Thyroid gland (tissue), 4 donors: ENCODE measurements around the gene EMX1. TPM values are rescaled to one million over a fixed set of nuclear protein-coding genes. Genes with fewer than 3 reads are reported as not detected.

Experiments
- DNase-seq, 2 donors: peaks; one replicate each; pipeline ENCODE4 v3.0.0-alpha.2; 2019
- H3K27ac ChIP-seq, 3 donors: fragments of 200-600 bp; sonication (generic); 1 replicate in 2 of 3; 2 replicates in 1 of 3; pipeline ENCODE4 v1.5.1; 2016 to 2019; ENCODE audit warnings: mild to moderate bottlenecking in 1 of 3, moderate library complexity in 1 of 3
- H3K27me3 ChIP-seq: fragments of 200-600 bp; sonication (generic); one replicate; pipeline ENCODE4 v1.5.1; 2019
- H3K36me3 ChIP-seq, 2 donors: fragments of 200-600 bp; sonication (generic); one replicate each; pipeline ENCODE4 v1.5.1; 2016 to 2019
- H3K4me1 ChIP-seq, 2 donors: fragments of 200-600 bp; sonication (generic); one replicate each; pipeline ENCODE4 v1.5.1; 2017 to 2019
- H3K4me3 ChIP-seq, 3 donors: fragments of 200-600 bp; sonication (generic); replicated peaks in 1 of 3; 1 replicate in 2 of 3; 2 replicates in 1 of 3; pipeline ENCODE4 v1.5.1; 2016; ENCODE audit warnings: mild to moderate bottlenecking in 1 of 3
- H3K9me3 ChIP-seq: fragments of 200-600 bp; sonication (generic); one replicate; pipeline ENCODE4 v1.5.1; 2017
- POLR2A ChIP-seq, 2 donors: fragments of 450-650 bp; IDR thresholded peaks; one replicate each; pipeline ENCODE4 v1.6.1; 2017; ENCODE audit warnings: antibody characterized with exemption in 2 of 2, mild to moderate bottlenecking in 2 of 2, moderate library complexity in 1 of 2
- WGBS, 2 donors: methylation state at CpG; one replicate each; pipeline ENCODE4 v1.1.5; 2017; 5-methylcytosine and 5-hydroxymethylcytosine counted together
- intact Hi-C: fragments of 100-400 bp; cut with DNase I; formaldehyde crosslinking; loops from one replicate; pipeline ENCODE4 v1.15.1; 2023
- total RNA-seq, 4 donors: library from RNA; depleted of rRNA; stranded (reverse); fragments of >200 nt; gene quantifications; one replicate each; pipeline ENCODE4 v1.2.3, GENCODE V29; 2016
- TF ChIP-seq, protein P1 (sequence below), 6 experiments: fragments of 200-600 bp in 3 of 6; fragments of 450-650 bp in 3 of 6; sonication (generic) in 3 of 6; IDR thresholded peaks; one replicate each; pipeline ENCODE4 v1.5.1; 2016 to 2019; ENCODE audit warnings: antibody characterized with exemption in 6 of 6, mild to moderate bottlenecking in 2 of 6, inconsistent platforms in 1 of 6, moderate library complexity in 1 of 6

The EMX1 gene
- total RNA-seq = under 1 TPM in 1 of 4 donors, not detected in 3; 0.22 TPM

DNA sequence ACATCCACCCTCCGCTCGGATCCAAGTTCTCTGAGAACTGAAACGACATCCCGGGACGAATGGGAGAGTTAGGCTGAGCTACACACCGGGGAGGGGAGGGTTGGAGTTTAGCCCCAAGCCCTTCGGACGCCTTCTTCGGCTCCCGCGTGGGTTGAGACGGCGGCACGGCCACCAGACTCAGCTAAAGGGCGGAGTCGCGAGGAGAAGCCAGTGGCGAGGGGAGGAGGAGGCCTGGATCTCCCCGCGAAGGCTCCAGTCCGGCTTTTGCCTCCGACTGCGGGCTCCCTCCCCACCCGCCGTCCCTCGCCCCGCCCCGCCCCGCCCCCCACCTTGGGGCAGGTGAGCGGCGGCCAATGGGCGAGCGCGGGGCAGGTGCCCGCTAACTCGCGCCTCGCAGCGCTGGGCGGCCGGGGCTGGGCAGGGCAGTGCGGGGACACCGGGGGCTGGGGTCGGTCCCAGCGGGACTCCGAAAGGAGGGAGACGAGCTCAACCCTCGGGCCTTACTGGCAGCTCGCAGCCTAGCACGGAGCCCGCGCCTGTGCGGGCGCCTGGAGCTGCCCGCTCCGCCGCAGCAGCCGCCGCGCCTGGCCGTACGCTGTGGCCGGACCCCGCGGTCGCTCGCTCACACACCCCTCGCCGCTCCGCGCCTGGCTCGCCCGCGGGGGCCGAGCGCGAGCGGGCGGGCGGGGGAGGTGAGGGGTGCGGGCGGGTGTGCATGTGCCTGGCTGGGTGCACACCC is at the start of gene EMX1:
EMX1 (plus strand) TSS at position 382 of the 739 bp plus-strand sequence; CDS start at position 716, 334 bp downstream.
- H3K27ac ChIP-seq = no peak within 1 kb of the TSS
- TF ChIP-seq, protein P1, sequence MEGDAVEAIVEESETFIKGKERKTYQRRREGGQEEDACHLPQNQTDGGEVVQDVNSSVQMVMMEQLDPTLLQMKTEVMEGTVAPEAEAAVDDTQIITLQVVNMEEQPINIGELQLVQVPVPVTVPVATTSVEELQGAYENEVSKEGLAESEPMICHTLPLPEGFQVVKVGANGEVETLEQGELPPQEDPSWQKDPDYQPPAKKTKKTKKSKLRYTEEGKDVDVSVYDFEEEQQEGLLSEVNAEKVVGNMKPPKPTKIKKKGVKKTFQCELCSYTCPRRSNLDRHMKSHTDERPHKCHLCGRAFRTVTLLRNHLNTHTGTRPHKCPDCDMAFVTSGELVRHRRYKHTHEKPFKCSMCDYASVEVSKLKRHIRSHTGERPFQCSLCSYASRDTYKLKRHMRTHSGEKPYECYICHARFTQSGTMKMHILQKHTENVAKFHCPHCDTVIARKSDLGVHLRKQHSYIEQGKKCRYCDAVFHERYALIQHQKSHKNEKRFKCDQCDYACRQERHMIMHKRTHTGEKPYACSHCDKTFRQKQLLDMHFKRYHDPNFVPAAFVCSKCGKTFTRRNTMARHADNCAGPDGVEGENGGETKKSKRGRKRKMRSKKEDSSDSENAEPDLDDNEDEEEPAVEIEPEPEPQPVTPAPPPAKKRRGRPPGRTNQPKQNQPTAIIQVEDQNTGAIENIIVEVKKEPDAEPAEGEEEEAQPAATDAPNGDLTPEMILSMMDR (IDR thresholded peaks at IDR 0.05) = no peak
- no peak for TF ChIP-seq POLR2A (IDR thresholded peaks at IDR 0.05)
- WGBS, 2 donors = 0 to 3% methylated on average over 18 to 39 of the region's 82 CpGs
- no peaks in the 10 kb centered on the region for H3K9me3 ChIP-seq
- peak within 1 kb of the TSS in 2 of 3 donors; percentile 6 to 33 for H3K4me3 ChIP-seq
- H3K27me3 ChIP-seq = peaks cover 69% of the 10 kb centered on the region
- no peaks in the 10 kb centered on the region for H3K36me3 ChIP-seq
- peaks cover 38 to 51% of the 10 kb centered on the region in 2 donors for H3K4me1 ChIP-seq
- intact Hi-C loops = no loop called here
- peak; percentile 73 to 74 for DNase-seq

DNA sequence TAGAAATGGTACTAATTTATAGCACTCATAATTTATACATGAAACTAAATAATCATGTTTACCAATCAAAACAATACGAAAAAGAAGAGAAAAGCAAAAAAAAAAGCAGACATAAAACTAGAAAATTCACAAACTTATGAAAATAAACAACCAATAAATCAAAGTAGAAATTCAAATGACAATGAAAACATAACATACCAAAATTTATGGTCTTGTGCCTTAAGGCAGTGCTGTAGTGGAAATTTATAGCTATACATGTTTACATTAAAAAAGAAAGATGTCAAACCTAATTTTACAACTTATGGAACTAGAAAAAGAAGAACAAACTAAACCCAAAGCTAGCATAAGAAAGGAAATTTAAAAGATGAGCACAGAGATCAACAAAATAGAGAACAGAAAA is 46.3 kb upstream of the EMX1 start:
- H3K4me3 ChIP-seq = no peak overlapping the region
- no peak overlapping the region for H3K27ac ChIP-seq
- no peaks in the 10 kb centered on the region for H3K36me3 ChIP-seq
- no peaks in the 10 kb centered on the region for H3K9me3 ChIP-seq
- DNase-seq = no peak
- TF ChIP-seq, protein P1 (IDR thresholded peaks at IDR 0.05) = no peak
- TF ChIP-seq POLR2A (IDR thresholded peaks at IDR 0.05) = no peak
- H3K4me1 ChIP-seq = no peaks in the 10 kb centered on the region
- intact Hi-C loops = no loop called here
- no peaks in the 10 kb centered on the region for H3K27me3 ChIP-seq
- WGBS, 2 donors = 60% methylated on average over 1 of the region's 1 CpG

DNA sequence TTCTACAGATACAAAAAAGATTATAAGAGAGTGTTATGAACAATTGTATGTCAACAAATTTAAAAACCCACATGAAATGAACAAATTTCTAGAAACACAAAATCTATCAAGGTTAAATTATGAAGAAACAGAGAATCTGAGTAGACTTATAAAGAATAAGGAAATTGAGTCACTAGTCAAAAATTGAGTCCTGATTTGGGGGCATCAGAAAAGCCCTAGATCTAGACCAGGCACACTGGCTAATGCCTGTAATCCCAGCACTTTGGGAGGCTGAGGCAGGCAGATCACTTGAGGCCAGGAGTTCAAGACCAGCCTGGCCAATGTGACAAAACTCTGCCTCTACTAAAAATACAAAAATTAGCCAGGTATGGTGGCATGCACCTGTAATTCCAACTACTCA is 45.4 kb upstream of the EMX1 start:
- Histone ChIP-seq H3K36me3 (no peaks in the 10 kb centered on the region), H3K4me3 (no peak overlapping the region), H3K27ac (no peak overlapping the region), H3K9me3 (no peaks in the 10 kb centered on the region), H3K4me1 (no peaks in the 10 kb centered on the region), H3K27me3 (no peaks in the 10 kb centered on the region)
- DNase-seq = no peak
- intact Hi-C loops = no loop called here
- TF ChIP-seq, protein P1 (IDR thresholded peaks at IDR 0.05) = no peak
- no peak for TF ChIP-seq POLR2A (IDR thresholded peaks at IDR 0.05)

DNA sequence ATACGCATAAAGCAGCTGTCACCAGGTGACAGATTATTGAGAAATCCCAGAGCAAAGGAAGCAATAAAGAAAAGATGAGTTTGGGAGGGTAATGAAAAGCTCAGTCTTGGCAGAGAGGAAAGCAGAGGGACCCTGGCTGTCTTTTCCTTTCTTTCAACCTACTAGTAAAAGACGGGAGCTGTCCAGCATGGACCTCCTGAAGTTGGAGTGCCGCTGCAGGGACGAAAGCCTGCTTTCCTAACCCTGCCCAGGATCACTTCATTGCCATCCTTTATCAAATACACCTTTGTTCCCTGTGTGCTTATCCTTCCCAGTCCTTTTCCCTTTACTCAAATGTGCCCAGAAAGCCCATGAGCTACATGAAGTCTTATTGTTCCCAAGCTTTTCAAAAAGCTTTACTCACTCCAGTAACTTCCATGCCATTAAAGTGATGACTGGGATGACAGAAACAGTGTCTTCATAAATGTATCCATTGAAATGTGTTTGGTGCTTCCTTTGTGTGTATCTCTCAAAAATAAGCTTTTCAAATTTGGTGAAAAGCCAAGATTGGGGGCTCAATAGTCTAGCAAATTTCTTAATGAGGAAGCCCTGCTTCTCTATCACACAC is 33.9 kb upstream of the EMX1 start:
- peak; percentile 34 to 60 for DNase-seq
- TF ChIP-seq, protein P1 (IDR thresholded peaks at IDR 0.05) = no peak
- no peak for TF ChIP-seq POLR2A (IDR thresholded peaks at IDR 0.05)
- H3K9me3 ChIP-seq = no peaks in the 10 kb centered on the region
- no peaks in the 10 kb centered on the region for H3K27me3 ChIP-seq
- intact Hi-C loops = no loop called here
- no peaks in the 10 kb centered on the region for H3K36me3 ChIP-seq
- 6 to 7% methylated on average over 4 of the region's 4 CpGs for WGBS, 2 donors
- H3K4me1 ChIP-seq = peaks cover 10 to 12% of the 10 kb centered on the region in 2 donors
- H3K4me3 ChIP-seq = no peak overlapping the region
- H3K27ac ChIP-seq = no peak overlapping the region

DNA sequence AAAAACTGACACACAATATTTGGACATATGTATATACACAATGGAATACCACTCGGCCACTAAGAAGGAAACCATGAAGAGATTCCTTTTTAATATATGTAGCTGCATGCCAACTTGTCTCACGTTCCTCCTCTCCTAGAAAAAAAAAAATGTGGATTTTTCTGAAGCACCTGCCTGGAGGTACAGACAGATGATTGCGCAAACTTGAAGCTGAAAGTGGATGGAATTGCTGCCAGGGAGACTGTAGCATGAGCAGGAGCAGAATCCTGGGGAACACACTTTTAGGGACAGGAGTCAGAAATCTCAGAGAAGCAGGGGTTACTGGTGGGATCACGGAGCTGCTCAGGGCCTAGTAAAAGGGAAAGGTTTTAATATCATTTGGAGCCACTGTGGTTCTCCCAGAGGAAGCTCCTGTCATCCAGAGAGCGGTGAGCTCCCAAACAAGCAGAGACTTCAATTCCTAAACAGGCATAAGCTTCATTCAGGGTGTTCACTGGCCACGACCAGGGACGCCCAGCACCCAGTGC is 30.8 kb upstream of the EMX1 start:
- no peak for TF ChIP-seq POLR2A (IDR thresholded peaks at IDR 0.05)
- TF ChIP-seq, protein P1 (IDR thresholded peaks at IDR 0.05) = no peak
- intact Hi-C loops = no loop called here
- no peak for DNase-seq
- Histone ChIP-seq H3K4me3 (peak overlapping the region in 2 of 3 donors; percentile 54 to 74), H3K27ac (peak overlapping the region in 2 of 3 donors; percentile 94), H3K9me3 (no peaks in the 10 kb centered on the region), H3K27me3 (no peaks in the 10 kb centered on the region), H3K36me3 (peaks cover 4% of the 10 kb centered on the region in 2 donors), H3K4me1 (peaks cover 14 to 17% of the 10 kb centered on the region in 2 donors)
- WGBS, 2 donors = 38 to 42% methylated on average over 7 of the region's 7 CpGs
